GM21723 (cell line): ENCODE results near the gene ADPGK.
"Not testable (repeated sequence)": the region's sequence is repeated elsewhere in the genome, so short reads cannot be mapped to it uniquely, and the experiment has no call there.

Experiments used
- ATAC-seq: cut with Tn5 transposase; IDR thresholded peaks from one replicate; pipeline ENCODE4 v1.9.1; 2021; ENCODE audit warnings: mild to moderate bottlenecking, moderate library complexity; ENCODE audit not compliant: unreplicated experiment

ADPGK gene

DNA sequence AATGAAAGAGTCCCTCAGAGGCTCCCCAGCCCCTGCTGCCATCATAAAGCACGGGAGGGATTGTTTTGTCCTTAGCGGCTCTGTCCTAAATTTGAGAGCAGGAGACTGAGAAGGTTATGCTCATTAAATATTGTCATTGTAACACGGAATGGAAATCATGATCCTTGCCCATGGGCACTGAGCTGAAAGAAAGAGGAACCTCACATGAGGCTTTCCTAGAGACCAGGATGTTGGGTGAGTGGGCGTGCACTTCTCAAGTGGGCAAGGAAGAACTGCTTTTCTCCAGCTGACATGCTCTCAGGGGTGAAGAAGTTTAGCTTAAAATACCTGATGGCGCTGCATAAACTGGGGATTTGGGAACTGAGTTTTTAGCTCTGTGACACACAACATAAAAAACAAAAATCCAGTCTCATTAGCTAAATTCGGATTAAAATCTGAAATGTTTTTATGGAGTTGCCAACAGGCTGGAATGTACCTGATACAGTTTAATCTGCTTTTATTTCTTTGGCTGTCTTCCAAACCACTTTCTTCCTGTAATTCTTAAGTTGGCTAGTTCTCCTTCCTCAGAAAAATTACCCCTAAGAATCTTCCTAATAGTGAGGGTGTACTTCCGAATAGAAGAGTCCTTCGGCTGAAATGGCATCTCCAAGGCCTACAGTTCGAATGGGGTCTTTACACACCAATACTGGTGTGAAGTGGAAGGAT is 31.7 kb downstream of the ADPGK start:
- ATAC-seq: no peak

DNA sequence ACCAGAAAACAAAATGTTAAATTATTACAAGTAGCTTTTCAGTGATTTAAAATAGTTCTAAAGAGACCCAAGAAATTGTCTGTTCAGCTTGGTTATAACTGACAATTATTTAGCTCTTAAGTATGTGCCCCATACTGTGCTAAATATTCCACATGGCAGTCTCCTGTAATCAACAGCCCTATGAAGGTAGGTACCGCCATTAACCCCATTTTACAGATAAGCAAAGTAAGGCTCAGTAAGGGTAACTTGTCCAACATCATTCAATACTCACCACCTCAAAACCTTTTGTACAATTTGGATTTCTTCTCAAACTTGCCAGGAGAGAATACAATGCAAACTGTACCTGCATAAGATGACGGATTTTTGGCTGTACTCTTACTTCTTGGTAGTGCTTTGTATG is 33.9 kb downstream of the ADPGK start:
- no peak for ATAC-seq

DNA sequence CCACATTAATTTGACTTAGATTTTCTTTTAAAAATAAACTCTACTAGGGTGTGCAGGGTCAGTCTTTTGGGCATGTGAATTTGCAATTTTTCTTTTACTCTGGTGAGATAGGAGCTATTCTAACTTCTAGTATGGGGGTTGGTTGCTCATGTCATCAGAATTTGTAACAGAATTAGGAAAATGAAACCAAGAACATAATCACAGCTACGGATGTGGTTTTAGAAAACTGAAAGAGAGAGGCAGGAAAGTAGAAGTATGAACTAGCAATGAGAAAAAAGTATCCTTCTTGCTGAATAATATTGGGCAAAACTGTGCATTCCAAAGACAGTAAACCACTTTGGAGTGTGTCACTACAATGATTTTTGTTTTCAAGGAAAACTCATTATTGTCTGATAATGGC is 43.3 kb downstream of the ADPGK start:
- peak; percentile 93 for ATAC-seq

DNA sequence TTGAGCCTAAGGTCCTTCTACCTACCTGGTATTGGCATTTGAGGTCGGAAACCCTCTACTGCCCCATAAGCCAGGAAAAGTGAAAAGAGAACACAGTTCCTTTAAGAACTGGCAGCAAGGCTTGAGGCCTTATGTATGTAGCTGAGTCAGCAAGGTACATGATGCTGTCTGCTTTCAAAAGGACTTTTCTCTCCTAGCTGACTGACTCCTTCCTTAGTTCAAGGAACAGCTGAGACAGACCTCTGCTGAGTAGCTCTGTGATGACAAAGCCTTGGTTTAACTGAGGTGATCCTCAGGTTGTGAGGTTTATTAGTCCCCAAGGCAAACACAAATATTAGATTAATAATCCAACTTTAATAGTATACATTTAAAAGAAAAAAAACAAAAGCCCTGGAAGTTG is 45.8 kb downstream of the ADPGK start:
- ATAC-seq: no peak

DNA sequence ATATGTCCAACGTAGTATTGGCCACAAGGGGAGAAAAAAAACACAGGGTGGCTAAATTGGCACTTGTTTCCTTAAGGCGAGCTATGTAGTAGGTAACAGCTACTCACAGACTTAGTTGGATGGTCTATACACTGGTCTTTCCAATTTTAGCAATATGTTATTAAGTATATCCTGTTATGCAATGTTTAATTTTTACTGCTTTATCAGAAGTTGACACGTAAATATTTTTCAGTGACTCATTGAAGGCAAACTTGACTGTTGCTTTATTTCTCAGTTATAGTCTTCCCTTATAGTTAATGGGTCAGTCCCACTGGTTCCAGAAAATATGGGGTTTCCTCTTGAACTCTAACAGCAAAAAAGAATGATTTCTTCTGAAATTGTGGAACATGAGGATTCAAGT is 46.5 kb downstream of the ADPGK start:
- no peak for ATAC-seq

DNA sequence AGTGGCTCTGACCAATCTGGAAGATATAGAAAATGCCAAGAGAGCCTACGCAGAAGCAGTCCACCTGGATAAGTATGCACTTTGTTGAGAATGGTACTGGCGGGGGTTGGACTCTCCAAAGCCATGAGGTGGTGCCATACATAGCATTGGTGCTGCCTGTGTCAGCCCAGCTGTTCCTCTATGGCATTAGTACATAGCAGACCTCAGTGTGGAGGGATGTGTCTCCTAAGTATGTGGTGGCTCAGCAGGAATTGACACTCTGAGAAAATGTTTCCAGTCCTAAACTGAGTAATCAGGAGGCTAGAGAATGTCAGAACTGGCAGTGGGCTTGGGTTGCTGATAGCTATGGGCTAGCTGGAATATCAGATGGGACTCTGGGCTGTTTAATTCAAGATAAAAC is 48.4 kb downstream of the ADPGK start:
- no peak for ATAC-seq

DNA sequence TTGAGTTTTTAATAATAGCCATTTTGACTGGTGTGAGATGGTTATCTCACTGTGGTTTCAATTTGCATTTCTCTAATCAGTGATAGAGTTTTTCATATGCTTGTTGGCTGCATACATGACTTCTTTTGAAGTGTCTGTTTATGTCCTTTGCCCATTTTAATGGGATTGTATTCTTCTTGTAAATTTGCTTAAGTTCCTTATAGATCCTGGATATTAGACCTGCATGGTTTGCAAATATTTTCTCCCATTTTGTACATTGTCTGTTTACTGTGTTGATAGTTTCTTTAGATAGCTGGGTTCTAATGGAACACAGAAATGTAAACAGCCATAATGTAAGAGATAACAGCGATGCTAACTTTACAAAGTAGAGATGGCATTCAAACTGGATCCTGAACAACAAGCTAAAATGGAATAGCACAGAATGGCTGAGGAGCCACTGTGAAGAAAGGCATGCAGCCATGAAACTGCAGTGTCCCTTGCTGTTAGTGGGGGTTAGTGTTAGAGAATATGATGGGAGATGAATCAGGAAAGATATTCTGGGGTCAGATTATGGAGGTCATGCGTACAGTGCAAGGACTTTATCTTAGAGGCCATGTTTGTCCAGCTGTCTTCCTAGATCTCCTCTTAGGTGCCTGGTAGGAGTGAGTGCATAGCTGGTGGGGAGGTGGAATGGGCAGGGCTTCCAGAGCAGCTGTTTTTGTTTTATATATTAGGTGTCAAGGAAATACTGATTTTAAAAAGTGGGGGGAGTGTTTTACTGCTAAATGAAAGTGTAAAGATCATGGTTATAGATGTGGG is 49.4 kb downstream of the ADPGK start:
- ATAC-seq: no peak

DNA sequence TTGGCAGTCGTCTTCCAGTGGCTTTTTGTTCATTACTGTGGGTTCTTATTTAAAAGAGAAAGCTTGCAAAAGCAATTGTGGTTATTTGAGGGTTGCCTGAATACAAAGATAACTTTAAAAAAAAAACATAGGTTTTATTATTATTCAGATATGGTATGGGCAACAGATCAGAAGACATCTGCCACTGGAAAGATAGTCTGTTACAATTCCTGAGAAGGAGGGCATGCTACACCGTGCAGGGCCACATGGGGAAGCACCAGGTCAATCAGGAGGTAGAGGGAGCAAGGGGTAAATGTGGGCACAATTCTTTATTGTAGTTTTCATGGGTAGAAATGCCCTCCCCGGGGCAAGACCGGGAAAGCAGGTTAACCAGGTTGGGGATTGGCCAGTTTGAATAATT is 51.0 kb downstream of the ADPGK start:
- no peak for ATAC-seq

DNA sequence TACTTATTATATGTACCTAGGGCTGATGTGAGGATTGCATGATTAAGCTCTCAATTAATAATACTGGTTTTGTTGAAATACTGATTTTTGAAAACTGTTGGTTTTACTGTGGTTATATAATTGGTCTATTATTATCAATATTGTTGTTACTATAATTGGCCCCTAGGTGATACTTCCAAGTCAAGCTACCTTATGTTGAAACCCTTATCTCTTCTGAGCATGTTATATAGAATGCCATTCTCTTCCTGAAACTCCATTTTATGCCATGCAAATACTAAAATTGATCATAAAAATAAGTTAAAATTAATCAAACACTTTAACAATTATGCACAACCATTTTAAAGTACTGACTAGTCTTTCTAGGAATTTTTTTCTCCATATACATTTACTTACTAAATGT is 51.5 kb downstream of the ADPGK start:
- ATAC-seq: no peak

DNA sequence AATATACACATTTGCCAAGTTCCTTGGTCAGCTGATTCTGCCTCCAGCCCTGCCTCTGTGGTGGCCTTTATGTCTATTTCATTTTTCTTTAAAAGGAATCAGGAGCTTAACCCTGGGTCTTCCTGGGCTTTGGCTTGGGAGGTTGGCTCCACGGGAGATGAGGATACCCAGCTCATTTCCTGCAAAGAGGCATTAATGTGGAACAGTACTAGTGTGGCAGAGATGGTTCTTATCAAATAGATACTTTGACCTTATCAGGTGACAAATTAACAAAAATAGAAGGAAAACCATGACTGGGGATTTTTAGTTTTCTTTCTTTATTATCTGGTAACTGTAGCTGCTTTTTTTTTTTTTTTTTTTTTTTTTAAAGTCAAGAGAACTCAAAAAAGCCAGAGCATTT is 54.7 kb downstream of the ADPGK start:
- ATAC-seq: no peak

DNA sequence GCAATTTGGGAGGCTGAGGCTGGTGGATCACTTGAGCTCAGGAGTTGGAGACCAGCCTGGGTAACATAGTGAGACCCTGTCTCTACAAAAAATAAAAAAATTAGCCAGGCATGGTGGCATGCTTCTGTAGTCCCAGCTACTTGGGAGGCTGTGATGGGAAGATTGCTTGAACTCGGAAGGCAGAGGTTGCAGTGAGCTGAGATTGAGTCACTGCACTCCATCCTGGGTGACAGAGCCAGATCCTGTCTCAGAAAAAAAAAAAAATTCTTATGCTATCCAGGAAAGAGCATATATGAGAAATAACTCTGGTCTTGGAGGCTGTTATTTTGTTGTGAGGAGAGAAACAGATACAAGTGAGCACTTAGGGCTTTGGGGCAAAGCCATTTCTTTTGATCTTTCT is 55.3 kb downstream of the ADPGK start:
- not testable (repeated sequence) for ATAC-seq

DNA sequence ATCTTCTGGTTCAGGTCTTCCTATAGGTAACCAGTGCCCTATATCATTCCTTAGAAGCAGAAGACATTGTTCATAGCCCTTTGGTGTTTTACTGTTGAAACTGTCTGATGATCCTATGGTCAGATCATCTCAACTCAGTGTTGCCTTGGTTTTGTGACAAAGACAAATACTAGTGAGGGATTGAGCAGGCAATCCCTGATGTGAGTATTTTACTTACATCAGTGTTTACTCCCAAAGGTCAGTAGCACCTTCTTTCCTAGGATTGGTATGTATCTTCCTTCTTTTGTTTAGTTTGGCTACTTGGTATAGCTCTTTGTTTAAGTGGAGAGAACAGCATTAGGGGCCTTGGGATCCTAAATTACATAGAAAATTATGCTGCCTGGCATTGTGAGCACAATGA is 56.4 kb downstream of the ADPGK start:
- ATAC-seq: no peak

DNA sequence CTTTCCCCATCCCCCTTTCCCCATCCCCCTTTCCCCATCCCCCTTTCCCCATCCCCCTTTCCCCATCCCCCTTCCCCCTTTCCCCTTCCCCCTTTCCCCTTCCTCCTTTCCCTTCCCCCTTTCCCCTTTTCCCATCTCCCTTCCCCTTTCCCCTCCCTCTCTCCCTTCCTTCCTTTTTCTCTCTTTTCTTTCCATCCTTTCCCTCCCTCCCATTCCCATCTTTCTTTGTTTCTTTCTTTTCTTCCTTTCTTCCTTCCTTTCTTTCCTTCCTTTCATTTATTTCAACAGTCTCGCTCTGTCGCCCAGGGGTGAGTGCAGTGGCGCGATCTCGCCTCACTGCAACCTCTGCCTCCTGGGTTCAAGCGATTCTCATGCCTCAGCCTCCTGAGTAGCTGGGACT is 57.7 kb downstream of the ADPGK start:
- ATAC-seq: not testable (repeated sequence)

DNA sequence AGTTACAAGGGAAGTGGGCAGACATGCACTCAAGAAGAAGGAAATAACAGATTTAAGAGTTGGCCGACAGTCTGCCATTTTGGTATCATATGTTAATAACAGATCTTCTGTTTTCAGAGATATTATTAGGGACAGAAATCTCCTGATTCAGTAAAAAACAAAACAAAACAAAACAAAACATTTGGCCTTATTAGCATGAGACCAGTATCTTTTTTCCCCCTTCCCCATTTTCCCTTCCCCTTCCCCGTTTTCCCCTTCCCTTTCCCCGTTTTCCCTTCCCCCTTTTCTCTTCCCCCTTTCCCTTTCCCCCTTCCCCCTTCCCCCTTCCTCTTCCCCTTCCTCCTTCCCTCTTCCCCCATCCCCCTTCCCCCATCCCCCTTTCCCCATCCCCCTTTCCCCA is 58.1 kb downstream of the ADPGK start:
- ATAC-seq: no peak

DNA sequence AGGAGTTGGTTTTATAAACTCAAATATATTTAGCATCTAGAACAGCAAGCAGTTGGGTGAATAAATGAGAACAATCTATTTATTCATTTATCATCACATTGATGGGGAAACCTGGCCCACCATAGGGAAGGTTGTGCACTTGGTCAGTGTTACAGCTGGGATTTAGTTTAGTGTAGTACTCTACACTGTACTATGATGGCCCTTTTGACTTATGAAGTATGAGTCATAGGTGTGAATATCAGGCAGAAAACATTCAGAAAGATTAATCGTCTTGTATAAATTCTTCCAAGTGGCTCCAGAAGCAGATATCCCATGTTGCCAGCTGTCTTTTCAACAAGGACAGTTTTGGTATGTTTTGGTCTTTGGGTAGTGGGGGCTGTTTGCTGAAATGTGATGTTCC is 59.5 kb downstream of the ADPGK start:
- no peak for ATAC-seq

DNA sequence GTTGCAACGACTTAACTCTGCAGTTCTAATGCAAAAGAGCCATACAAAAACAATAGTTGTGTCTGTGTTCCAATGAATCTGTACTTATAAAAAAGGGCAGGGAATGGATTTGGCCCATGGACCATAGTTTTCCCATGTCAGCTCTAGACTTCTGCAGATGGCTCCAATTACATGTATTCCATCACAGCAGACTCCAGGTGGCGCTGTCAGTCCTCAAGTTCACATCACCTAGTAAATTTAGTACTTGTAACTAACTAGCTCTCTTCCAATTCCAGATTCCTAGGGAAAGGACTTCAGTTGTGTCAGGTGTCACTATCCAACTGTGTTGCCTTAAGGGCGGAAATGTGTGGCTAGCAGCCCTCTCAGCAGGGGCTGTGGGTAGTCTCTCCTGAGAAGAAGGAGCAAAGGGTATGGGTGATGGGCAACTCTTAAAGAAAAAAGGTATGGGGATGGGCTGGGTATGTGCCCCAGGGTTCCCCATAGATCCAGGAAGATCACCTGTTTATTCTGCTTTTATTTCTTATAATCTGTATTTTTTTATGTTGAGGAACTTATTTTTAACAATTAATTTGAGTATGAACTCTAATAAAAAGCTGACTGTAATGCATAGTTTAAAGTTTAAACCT is 61.4 kb downstream of the ADPGK start:
- no peak for ATAC-seq

DNA sequence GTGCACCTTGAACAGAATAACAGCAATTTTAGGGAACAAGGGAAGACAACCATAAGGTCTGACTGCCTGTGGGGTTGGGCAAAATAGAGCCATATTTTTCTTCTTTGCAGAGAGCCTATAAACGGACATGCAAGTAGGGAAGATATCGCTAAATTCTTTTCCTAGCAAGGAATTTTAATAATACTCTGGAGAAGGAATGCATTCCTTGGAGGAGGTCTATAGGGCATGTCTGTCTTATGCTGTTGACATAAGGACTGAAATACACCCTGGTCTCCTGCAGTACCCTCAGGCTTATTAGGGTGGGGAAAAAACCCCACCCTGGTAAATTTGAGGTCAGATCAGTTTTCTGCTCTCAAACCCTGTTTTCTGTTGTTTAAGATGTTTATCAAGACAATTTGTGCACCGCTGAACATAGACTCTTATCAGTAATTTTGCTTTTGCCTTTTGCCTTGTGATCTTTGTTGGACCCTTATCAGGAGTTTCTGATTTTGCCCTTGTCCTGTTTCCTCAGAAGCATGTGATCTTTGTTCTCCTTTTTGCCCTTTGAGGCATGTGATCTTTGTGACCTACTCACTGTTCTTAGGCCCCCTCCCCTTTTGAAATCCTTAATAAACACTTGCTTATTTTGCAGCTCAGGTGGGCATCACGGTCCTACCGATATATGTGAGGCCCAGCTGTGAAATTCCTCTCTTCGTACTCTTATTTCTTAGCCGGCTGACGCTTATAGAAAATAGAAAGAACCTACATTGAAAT is 74.8 kb downstream of the ADPGK start:
- not testable (repeated sequence) for ATAC-seq

DNA sequence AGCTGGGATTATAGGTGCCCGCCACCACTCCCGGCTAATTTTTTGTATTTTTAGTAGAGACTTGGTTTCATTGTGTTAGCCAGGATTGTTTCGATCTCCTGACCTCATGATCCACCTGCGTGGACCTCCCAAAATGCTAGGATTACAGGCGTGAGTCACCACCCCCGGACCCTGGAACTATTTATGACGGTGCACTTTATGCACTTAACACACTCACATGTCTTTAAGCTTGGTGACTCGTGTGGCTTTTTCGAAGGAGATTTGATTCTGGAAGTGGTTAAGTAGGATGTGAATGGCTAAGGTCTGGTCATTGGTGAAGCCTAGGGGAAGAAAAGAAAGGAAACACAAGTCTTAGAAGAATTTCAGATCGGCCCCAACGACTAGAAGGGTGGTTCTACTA is 77.3 kb downstream of the ADPGK start:
- ATAC-seq: no peak
